SH-SY5Y (cell line): ENCODE measurements around the gene MESP2.

ENCODE experiments used
- GATA2 ChIP-seq: IDR thresholded peaks from 2 replicates; pipeline ENCODE4 v1.6.1; 2011; ENCODE audit warnings: mild to moderate bottlenecking, low read depth, low read length
- GATA3 ChIP-seq: IDR thresholded peaks from 2 replicates; pipeline ENCODE4 v1.6.1; 2011; ENCODE audit warnings: low read depth, mild to moderate bottlenecking, low read length, moderate library complexity

- no peak for TF ChIP-seq GATA3
- no peak for TF ChIP-seq GATA2
Observed at GRCh38 chr15:89747708-89748682, 28.1 kb upstream of the MESP2 start.
